GM19238 (cell line): ENCODE results near the gene ZIK1.

Source experiments
- DNase-seq: peaks from one replicate; pipeline ENCODE4 v3.0.0; 2011; ENCODE audit warnings: low spot score; ENCODE audit not compliant: insufficient read length

ZIK1 gene

DNA sequence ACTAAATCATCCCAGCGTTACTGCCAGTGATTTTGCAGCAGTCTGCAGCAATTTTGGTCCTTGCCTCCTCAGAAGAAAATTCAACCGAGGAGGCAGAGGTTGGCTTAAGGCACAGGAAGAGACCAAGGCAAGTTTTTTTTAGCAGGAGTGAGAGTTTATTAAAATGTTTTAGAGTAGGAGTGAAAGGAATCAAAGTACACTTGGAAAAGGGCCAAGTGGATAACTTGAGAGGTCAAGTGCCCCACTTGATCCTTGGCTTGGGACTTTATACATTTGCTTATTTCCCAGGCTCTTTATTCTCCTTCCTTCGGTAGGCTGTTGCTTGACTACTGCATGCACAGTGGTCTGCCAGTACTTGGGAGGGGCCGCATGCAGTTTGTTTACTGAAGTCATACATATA lies 27.2 kb downstream of the ZIK1 start:
- no peak for DNase-seq

DNA sequence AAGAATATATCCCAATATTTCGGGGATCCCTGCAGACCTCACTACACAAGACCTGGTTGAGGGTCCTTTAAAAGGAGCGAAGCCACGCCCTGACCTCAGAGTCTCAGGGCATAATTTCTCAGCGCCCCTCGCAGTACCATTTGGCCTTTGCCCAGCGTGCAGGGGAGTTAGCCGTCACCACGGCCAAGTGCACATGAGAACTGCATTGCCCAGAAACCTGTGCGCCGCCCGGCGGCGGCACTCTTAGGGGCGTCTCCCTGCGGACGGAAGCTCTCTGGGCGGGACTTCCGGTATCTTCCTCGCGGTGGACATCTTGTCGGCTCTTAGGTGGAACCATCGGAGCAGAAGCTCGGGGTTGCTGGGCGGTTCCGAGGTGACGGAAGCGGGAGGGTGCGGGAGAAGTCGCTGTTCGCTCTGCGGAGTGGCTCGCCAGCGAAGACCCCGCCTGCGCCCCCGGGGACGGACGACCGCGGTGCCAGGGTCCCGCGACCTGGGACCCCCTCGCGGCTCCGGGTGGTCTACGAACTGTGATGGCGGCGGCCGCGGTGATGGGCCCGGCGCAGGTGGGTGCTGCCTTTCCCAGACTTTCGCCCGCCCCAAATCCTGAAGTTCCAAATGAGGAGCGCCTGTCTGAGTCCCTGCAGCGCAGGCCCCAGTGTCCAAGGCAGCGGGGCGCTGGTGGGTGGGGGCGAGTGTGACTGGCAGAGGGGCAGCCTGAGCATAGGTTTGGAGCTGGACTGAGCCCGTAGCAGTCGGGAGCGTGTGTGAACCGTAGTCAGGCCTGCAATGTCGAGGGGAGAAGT lies 30.2 kb downstream of the ZIK1 start, which contains the start of gene ZNF134:
TSS of gene ZNF134 (plus strand) at position 302 of the 803 bp plus-strand sequence. CDS start 5,227 bp downstream, outside the sequence.
- peak; percentile 92 for DNase-seq

- no peak for DNase-seq
Measured at GRCh38 chr19:57615346-57615745, 31.4 kb downstream of the ZIK1 start.

DNA sequence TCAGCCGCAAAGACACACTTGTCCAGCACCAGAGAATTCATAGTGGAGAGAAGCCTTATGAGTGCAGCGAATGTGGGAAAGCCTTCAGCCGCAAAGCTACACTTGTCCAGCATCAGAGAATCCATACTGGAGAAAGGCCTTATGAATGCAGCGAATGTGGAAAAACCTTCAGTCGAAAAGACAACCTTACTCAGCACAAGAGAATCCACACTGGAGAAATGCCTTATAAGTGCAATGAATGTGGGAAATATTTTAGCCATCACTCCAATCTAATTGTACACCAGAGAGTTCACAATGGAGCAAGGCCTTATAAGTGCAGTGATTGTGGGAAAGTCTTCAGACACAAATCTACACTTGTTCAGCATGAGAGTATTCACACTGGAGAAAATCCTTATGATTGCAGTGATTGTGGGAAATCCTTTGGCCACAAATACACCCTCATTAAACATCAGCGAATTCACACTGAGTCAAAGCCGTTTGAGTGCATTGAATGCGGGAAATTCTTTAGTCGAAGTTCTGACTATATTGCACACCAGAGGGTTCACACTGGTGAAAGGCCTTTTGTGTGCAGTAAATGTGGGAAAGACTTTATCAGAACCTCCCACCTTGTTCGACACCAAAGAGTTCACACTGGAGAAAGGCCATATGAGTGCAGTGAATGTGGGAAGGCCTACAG lies 36.9 kb downstream of the ZIK1 start:
- no peak for DNase-seq

DNA sequence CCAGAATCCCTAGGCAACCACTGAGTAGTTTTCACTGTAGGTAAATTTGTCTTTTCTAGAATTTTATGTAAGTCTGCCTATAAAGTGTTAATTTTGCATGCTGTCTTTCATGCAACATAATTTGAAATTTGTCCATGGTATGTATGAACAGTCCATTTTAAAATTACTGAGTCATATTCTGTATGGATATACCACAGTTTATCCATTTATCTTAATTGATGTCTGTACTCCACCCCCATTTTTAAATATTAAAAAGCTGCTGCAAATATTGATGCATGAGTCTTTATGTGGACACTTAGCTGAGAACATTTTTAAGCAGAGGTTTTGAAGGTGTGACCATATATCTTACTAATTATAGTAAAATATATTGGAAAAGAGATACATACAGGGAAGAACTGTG lies 39.1 kb downstream of the ZIK1 start:
- no peak for DNase-seq

DNA sequence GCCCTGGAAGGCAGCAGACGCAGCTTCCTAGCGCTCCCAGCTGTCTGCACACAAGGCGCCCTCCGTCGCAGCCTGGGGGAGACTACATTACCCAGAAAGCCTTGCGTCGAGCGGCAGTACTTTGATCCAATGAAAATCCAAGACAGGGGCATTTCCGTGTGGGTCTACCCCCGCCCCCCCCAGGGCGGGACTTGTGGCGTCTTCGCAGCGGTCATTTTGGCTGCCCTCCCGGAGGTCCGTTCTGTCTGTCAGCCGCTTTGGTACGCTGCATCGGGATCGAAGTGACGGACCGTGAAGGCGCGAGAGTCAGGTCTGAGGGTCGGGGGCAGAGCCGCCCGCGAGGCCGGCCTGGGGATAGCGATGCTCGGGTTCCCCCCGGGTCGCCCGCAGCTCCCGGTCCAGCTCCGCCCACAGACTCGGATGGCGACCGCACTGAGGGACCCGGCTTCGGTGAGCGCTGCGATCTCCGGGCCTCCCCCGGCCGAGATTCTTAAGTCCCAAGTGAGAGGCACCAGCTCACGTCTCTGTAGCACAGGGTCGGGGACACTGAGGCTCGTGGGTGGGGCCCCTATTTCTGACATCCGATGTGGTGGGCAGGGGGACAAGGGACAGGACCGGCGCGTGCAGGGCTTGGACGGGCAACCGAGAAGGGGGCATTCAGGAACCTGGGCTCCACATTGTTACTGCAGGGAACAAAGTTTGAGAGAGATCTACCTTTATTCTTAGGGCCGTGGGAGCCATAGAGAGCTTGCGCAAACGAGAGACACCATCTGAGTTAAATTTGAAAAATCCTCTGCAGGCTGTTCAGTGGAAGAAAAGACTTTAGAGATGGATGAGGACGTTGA lies 49.3 kb downstream of the ZIK1 start, which contains the start of gene ZNF211:
TSS of gene ZNF211 (plus strand) at position 182 of the 845 bp plus-strand sequence. CDS start at position 361, 179 bp downstream.
- DNase-seq, result peak; percentile 86

- no peak for DNase-seq
Measured at GRCh38 chr19:57633832-57634131, 49.8 kb downstream of the ZIK1 start.

DNA sequence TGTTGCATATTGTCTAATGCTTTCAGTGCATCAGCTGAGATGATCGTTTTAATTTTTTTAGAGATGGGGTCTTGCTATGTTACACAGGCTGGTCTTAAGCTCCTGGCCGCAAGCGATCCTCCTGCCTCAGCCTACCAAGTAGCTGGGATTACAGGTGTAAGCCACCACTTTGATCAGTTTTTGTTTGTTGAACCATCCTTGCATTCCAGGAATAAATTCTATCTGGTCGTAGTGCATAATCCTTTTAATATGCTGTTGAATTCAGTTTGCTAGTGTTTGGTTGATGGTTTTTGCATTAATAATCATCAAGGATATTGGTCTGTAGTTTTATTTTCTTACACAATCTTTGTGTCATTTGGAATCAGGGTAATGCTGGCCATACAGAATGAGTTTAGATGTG lies 53.4 kb downstream of the ZIK1 start:
- no peak for DNase-seq

GRCh38 chr19:57641715-57642234 lies 57.8 kb downstream of the ZIK1 start:
- no peak for DNase-seq

DNA sequence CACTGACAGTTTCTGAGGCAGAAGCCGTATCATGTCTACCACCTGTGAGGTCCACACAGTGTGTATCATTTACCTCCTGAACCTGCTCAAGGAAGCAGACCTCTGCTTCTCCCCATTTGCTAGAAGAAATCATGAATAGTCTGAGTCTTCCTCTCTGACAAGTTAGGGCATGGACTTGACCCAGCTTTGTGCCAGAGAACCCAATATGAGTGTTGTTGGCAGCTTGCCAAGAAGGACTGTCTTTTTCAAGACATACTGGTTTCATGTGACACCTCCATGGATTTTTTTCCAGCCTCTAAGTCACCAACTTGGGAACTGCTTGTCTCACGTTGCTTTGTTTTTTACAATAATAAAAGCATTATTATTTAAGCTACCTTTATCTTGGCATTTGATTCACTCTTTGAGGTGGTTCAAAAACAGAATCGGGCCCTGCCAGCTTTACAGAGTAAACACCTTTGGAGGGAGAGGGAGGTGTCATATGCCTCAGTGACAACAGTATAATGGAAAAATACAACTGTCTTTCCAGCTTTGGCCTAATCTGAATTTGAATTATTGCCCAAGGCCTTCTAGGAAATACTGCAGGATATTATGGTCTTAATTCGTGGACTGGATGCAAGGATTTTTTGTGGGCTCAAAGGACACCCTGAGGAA lies 58.6 kb downstream of the ZIK1 start:
- DNase-seq, result no peak
